ENCODE results near the gene TBC1D1.
A peak's percentile ranks its signal among the peaks of the same experiment; 100 is the strongest.
"Not testable (repeated sequence)": the region's sequence is repeated elsewhere in the genome, so short reads cannot be mapped to it uniquely, and the experiment has no call there.

Gene TBC1D1

GRCh38 chr4:37953156-37953555, 62.3 kb downstream of the TBC1D1 start:
- in situ Hi-C loops (cut with MboI; ENCODE audit: low pct_unique_long_range_greater_than_20kb, low sequenced_read_pairs), result no loop called here
- no peak for DNase-seq

GRCh38 chr4:37953620-37954293, 62.9 kb downstream of the TBC1D1 start:
- in situ Hi-C loops (cut with MboI; ENCODE audit: low pct_unique_long_range_greater_than_20kb, low sequenced_read_pairs), result no loop called here
- no peak for DNase-seq

DNA sequence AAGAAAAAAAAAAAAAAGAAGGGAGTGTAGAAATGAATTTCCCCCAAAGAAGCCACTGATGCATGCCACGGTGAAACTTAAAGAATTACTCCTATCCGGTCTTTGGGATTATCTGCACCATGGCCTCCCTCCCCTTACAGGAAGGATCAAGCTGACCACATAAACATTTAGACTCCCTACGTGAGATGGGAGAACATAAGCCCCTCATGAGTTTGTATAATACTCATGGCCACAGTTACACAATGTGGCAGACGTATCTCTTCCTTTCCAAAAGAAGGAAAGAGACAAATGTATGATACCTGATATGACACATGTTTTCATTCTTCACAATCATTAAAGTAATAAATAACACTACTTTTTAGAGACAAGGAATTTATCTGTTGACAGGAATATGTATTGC, 66.1 kb downstream of the TBC1D1 start:
- in situ Hi-C loops (cut with MboI; ENCODE audit: low pct_unique_long_range_greater_than_20kb, low sequenced_read_pairs), result no loop called here
- DNase-seq, result no peak

GRCh38 chr4:37958932-37959331, 68.0 kb downstream of the TBC1D1 start:
- DNase-seq, result no peak
- in situ Hi-C loops (cut with MboI; ENCODE audit: low pct_unique_long_range_greater_than_20kb, low sequenced_read_pairs), result no loop called here

DNA sequence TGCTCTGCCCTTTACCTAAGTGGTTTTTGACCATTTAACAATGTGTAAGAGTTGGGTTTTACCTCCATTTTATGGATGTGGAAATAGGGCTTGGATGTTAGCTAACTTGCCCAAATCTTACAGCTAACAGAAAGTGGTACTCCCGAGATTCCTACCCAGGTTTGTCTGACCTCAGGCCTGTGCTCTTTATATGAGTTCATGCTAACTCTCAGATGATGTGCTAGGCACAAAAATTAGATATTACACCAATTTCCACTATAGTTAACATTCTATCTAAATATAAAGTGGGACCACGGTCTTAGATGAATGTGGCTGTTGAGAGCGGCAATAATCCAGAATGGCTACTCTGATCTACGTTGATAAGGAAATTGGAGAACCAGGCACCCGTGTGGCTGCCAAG, 69.2 kb downstream of the TBC1D1 start, which contains the start of gene PTTG2:
Gene PTTG2, plus strand, starts transcription at position 301 of the 400 bp plus-strand sequence. Its CDS starts 37 bp downstream, at position 338.
- in situ Hi-C loops (cut with MboI; ENCODE audit: low pct_unique_long_range_greater_than_20kb, low sequenced_read_pairs), result no loop called here
- no peak for DNase-seq

- DNase-seq, result no peak
- in situ Hi-C loops (cut with MboI; ENCODE audit: low pct_unique_long_range_greater_than_20kb, low sequenced_read_pairs), result no loop called here
Observed at GRCh38 chr4:37960679-37961450, 70.0 kb downstream of the TBC1D1 start.

DNA sequence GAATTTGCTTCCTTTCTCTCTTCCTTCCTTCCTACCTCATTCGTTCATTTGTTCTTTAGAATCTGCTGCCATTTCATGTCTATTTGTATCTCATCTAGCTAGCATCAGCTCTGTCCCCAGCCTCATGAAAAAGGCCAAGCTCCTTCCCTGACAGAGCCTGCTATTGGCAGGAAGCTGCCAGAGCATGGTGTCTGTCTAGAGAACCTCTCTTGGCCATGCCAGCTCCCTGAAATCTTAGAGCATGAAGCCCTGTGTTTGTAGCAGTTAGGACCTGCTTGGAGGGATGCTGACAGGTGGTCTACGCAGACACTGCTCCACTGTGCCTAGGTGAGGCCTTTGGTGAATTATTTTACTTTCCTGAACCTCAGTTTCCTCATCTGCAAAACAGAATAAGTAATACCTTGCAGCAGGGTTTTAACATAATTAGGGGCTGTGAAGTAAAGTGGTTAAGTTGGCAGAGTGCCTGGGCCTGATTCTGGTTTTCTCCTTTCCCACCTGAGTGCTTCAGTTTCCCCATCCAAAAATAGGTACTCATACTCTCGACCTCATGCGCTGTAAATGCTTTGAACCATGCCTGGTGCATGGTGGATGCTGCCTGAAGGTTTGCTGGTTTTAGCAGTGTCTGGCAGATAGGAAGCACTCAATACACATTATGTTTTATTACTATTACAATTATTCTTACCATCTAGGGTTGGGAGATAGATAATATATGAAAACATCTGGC, 74.0 kb downstream of the TBC1D1 start:
- no peak for DNase-seq
- in situ Hi-C loops (cut with MboI; ENCODE audit: low pct_unique_long_range_greater_than_20kb, low sequenced_read_pairs), result no loop called here

- in situ Hi-C loops (cut with MboI; ENCODE audit: low pct_unique_long_range_greater_than_20kb, low sequenced_read_pairs), result no loop called here
- no peak for DNase-seq
Observed at GRCh38 chr4:37966044-37966443, 75.2 kb downstream of the TBC1D1 start.

GRCh38 chr4:37967736-37968135, 76.9 kb downstream of the TBC1D1 start:
- in situ Hi-C loops (cut with MboI; ENCODE audit: low pct_unique_long_range_greater_than_20kb, low sequenced_read_pairs), result no loop called here
- DNase-seq, result no peak

DNA sequence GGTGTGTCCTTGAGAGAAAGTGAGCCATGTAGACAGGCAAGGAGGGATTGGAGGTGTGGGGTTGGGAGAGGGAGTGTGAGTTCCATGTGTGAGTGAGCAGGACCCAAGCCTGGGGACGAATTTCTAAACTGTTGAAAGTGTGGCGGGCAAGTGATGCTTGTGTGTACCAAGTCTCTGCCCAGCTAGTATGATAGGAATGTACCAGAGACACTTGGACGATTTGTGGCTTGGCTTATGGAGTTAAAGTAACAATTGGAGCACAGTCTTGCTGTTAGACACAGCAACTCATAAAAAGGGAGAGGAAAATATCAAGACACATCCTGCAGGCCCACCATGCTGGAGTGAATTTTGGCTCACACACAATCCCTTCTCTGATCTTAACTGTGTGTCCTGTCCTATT, 77.9 kb downstream of the TBC1D1 start:
- no peak for DNase-seq
- in situ Hi-C loops (cut with MboI; ENCODE audit: low pct_unique_long_range_greater_than_20kb, low sequenced_read_pairs), result no loop called here

GRCh38 chr4:37970702-37971101, 79.8 kb downstream of the TBC1D1 start:
- in situ Hi-C loops (cut with MboI; ENCODE audit: low pct_unique_long_range_greater_than_20kb, low sequenced_read_pairs), result no loop called here
- DNase-seq, result peak; percentile 89

DNA sequence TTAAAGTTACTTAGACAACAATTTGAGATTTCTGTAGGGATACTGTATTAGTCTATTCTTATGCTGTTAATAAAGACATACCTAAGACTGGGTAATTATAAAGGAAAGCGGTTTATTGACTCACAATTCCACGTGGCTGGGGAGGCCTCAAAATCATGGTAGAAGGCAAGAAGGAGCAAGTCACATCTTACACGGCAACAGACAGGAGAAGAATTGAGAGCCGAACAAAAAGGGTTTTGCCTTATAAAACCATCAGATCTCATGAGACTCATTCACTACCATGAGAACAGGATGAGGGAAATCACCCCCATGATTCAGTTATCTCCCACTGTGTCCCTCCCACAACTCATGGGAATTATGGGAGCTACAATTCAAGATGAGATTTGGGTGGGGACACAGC, 80.3 kb downstream of the TBC1D1 start:
- DNase-seq, result no peak
- in situ Hi-C loops (cut with MboI; ENCODE audit: low pct_unique_long_range_greater_than_20kb, low sequenced_read_pairs), result no loop called here

- no peak for DNase-seq
- in situ Hi-C loops (cut with MboI; ENCODE audit: low pct_unique_long_range_greater_than_20kb, low sequenced_read_pairs), result no loop called here
Observed at GRCh38 chr4:37973441-37973840, 82.6 kb downstream of the TBC1D1 start.

DNA sequence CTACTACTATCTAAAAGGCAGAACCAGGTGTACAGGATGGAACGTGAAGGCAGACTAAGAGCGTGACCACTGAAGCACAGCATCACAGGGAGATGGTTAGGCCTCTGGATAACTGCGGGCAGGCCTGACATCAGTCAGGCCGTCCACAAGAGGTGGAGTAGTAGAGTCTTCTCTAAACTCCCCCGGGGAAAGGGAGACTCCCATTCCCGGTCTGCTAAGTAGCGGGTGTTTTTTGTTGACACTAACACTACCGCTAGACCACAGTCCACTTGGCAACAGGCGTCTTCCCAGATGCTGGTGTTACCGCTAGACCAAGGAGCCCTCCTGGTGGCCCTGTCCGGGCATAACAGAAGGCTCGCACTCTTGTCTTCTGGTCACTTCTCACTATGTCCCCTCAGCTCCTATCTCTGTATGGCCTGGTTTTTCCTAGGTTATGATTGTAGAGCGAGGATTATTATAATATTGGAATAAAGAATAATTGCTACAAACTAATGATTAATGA, 84.5 kb downstream of the TBC1D1 start:
- DNase-seq; in situ Hi-C loops (cut with MboI; ENCODE audit: low pct_unique_long_range_greater_than_20kb, low sequenced_read_pairs): not testable (repeated sequence)

- in situ Hi-C loops (cut with MboI; ENCODE audit: low pct_unique_long_range_greater_than_20kb, low sequenced_read_pairs), result no loop called here
- no peak for DNase-seq
Observed at GRCh38 chr4:37976507-37976906, 85.6 kb downstream of the TBC1D1 start.

- in situ Hi-C loops (cut with MboI; ENCODE audit: low pct_unique_long_range_greater_than_20kb, low sequenced_read_pairs), result no loop called here
- DNase-seq, result peak; percentile 74
Observed at GRCh38 chr4:37976991-37977470, 86.1 kb downstream of the TBC1D1 start.

GRCh38 chr4:37977471-37978247, 86.8 kb downstream of the TBC1D1 start:
- in situ Hi-C loops (cut with MboI; ENCODE audit: low pct_unique_long_range_greater_than_20kb, low sequenced_read_pairs), result no loop called here
- peak; percentile 76 for DNase-seq

GRCh38 chr4:37978248-37978924, 87.5 kb downstream of the TBC1D1 start:
- in situ Hi-C loops (cut with MboI; ENCODE audit: low pct_unique_long_range_greater_than_20kb, low sequenced_read_pairs), result no loop called here
- no peak for DNase-seq

Measured in KBM-7 (cell line).